ENCODE results near the gene PLPP3.

PLPP3 gene

GRCh38 chr1:56526571-56527174, 52.7 kb downstream of the PLPP3 start:
- no peak for DNase-seq (ENCODE audit: extremely low read depth in 1 of 2, low read depth in 1 of 2)

DNA sequence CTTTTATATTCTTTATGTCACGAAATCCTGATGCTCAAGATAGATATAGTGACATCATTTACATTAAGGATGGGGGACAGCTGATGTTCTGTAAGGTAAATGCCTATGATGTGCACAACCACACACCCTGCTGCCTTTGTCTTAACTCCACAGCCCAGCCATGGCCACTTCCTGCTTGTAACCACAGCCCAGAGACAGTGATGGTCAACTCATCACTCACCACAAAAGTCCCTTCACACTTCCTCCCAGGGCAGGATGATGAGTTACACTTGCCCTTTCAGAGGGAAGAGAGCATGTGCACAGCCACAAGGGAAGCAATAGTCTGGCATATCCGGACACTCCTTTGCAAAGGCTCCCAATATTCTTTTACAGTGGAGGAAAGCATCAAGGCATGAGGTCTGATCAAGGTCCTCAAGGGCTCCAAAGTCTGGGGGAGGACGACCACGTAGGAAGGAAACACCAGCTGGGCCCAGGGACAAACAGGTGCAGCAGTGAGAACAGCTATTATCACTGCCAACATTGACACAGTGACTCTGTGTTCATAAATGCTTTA, 53.8 kb downstream of the PLPP3 start:
- no peak for DNase-seq (ENCODE audit: extremely low read depth in 1 of 2, low read depth in 1 of 2)

DNA sequence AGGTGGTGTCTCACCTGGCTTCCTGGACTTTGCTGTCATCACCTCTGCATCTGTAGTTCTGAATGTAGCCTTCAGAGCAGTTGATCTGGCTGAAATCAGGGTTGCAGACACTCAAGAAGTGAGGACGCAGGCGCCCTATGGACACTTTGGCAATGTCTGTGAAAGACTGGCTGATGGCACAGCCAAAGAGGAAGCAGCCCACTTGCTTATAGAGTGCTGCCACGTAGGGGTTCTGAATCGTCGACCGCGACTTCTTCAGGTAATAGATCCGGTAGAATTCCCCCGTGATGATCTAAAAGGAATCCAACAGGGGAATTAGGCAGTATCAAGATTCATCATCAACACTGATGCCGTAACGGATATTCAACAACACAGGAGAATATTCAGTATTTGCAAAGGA, 55.1 kb downstream of the PLPP3 start:
- DNase-seq (ENCODE audit: extremely low read depth in 1 of 2, low read depth in 1 of 2) = no peak

DNA sequence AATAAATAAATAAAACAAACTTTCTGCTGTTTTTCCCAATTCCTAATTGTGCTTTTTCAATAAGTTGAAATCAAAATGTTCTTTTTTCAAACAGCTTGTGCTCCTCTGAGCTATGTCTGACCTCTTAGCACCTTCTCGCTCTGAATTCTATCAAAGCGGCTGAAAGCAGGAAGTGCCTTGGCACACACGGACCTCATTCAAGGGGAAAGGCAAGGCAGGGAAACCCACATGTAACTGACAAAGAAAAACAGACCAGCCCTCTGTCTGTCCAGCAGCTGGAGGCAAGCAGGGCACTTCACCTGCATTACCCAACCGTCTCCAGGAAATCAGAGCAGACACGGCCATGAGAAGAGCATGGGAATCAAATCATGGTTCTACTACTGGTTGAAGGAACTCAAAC, 56.7 kb downstream of the PLPP3 start:
- no peak for DNase-seq (ENCODE audit: extremely low read depth in 1 of 2, low read depth in 1 of 2)

DNA sequence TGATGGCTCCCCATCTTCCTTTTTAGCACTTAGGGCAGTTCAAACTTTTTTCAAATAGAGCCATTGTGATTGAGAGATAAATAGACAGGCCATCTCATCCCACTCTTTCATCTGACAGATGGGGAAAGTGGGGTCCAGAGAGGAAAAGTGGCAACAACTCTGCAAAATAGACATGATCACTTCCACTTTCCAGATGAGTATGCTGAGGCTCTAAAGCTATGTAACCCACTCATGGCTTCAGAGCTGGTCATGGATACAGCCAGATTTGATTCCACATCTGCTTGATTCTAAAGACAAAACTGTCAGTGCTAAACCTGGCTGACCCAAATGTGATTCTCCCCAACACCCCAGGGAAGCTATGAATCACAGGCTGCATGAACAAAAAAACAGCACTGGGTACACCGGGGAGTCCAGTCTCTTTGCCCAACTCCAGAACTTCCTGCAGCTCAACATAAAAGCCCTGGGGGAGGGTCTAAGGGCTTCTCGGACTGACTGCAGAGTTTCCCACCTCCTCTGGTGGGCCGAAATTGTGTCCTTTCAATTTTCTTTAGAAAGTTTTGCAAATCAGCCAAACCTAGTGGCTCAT, 59.3 kb downstream of the PLPP3 start:
- no peak for DNase-seq (ENCODE audit: extremely low read depth in 1 of 2, low read depth in 1 of 2)

DNA sequence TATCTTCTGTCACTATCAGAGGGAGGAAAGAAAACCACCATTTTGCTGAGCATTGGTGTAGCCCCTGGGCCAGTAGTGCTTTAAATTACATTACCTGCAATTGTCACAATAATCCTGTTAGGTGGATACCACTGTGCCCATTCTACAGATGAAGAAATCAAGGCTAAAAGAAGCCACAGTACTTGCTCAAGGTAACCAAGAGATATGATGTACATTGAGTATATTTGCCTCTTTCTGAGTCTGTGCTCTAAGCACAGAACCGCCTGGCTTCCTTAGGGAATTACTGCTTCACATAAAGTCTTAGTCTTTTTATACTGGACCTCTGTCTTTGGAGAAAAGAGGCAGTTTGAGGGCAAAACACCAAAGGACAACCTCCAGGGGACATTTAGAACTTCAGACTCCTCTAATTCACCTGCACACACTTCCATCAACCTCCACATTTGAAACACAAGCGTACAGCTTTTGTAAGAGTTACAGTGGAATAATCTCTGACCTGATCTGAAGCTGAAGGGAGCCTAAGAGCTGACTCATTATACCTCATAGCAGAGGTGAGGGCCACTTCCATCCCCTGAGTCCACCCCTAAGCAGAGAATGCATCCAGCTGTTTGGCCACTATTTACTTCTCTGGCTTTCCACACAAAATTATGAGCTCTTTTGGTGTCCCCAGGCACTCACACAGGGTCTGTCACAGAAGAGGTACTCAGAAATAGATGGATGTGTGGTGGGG, 61.8 kb downstream of the PLPP3 start:
- DNase-seq (ENCODE audit: extremely low read depth in 1 of 2, low read depth in 1 of 2) = no peak

DNA sequence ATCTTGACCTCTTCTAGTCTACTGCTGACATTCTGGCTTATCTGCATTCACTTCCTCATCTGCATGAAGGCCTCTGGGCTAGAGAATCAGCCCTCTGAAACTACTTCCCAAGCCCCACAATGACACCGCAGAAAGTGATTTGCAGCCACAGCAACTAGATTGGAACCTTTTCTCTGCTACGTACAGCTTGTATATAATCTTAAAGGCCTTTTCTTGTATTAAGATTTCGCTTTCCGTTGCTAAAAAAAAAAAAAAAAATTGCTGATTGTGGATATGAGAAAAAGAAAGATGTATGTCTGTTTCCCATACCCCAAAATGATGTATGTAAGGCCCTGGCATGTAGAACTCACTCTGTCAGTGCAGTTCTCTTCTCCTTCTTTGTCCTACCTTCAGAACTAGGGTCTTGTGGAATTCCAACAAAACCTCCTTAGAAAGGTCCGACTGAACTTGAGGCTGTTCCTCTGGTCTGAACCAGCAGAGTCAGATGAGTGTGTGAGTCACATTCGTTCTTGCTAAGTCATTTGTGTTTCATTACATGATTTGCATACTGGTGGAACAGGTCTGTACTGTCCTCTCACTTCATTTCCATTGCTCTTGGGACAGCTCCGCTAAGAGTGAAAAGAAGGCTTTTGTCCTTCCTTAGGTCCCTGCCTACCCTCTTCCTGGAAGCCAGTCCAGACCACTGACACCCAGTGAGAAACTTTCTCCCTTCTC, 62.7 kb downstream of the PLPP3 start:
- no peak for DNase-seq (ENCODE audit: extremely low read depth in 1 of 2, low read depth in 1 of 2)

DNA sequence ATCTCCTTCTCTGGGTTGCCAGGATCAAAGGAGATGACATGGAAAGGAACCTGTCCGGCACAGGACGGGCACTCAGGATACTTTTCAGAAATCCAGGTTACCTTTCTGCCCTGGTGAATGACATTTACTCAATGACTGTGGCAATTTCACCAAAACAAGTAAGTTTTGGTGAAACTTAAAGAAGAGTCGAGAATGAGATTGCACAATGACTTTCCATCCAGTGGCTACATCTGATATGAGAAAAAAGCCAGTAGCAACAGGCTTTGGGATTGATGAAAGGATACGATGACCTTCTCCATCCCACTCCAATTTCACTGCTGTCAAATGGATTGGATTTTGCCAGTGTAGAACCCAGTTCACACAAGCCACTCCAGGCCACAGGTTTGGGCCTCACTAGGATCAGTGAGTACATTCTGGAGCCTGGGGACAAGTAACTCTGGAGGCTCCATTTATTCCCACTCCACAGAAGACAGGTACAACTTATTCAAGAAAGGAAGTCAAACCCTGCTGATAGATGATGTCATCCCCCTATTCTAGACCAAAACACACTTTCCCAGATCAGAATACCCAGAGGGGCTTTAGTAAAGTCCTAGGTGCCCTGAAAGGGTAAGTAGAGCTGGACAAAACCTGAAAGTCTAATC, 63.3 kb downstream of the PLPP3 start:
- DNase-seq (ENCODE audit: extremely low read depth in 1 of 2, low read depth in 1 of 2) = no peak

DNA sequence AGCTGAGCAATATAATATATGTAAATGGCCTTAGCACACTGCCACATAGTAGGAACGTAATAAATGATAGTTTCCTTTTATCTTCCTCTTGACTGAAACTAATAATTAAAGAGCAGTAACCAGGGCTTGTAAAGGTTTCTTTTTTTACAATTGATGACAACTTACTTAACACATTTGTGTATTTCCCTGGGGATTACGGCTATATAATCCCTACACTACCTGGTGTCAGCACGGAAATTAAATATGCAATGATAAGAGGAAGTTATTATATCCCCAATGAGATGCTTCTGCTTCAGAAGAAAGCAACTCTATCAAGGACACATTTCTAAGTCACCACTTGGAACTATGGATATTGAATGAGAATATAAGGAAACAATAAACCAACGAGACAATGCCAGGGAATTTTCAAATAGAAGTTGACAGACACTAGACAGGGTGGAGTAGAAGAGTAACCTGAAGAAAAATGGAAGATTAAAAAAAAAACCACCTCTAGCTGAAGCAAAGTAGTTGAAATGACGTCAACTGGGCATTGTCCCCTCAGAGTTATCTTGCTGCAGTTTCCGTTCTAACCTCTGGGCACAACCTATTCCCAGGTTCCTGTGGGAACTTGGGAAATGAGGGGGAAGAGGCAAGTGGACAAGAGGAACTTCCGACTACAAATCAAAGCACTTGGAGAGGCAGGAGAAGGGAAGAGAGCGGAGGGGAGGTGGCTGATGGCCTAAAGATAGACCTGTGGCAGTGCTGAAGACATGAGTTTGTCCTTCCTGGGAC, 66.5 kb downstream of the PLPP3 start:
- DNase-seq (ENCODE audit: extremely low read depth in 1 of 2, low read depth in 1 of 2) = no peak

GRCh38 chr1:56511766-56512165, 67.6 kb downstream of the PLPP3 start:
- no peak for DNase-seq (ENCODE audit: extremely low read depth in 1 of 2, low read depth in 1 of 2)

DNA sequence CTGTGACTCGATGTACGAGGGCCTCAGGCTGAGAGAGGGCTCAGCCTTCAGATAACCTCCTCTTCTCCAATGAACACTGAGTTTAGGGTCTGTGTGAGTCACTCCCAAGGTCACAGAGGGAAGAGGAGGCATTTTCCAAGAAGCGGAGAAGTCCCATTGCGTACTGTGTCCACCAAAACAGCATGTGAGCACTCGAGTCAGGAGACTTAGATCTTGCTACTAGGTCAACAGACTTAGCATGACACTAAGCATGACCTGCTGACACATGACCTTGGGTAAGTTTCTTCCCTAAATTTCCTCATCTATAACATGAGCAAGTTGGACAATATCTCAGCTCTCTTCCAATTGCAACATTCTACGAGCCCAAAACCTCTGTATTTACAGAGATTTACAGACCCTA, 68.0 kb downstream of the PLPP3 start:
- DNase-seq (ENCODE audit: extremely low read depth in 1 of 2, low read depth in 1 of 2) = no peak

DNA sequence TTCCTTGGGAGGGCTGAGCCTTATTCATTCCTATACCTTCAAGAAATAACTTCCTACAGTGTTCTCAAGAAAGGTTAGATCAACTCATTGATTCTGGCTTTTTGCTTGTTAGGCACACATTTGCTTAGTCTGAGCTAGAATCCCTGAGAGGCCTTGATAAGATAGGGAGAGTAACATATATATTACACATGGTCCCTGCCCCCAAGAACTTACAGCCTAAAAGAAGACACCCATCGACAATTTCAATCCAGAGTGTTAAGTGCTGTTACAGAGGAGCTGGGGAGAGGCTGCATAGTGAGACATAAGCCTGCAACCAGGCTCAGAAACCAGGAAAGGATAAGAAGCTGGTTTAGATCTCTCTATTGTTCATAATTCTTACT, 68.7 kb downstream of the PLPP3 start:
- no peak for DNase-seq (ENCODE audit: extremely low read depth in 1 of 2, low read depth in 1 of 2)

- DNase-seq (ENCODE audit: extremely low read depth in 1 of 2, low read depth in 1 of 2) = no peak
These were observed 69.4 kb downstream of the PLPP3 start for GRCh38 chr1:56509713-56510641.

DNA sequence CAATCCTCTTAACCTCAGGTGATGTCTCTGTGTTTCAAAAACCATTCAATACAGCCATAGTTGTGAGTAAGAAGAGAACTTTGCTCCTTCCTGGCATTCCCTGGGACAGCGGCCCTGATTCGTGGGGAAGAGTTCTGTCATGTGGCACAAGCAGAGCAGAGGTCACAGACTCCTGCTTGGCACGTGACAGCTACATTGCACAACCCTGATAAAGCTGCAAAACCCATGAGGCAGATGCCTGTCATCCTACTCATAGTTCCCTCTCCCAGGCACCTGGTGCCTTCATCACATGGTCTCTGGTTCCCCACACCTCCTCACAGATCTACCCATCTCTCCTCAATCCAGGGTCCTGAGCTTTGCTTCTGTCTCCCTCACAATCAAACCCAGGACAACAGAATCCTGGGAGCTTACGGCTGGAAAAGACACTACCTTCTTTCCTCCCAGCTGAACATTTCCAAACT, 70.8 kb downstream of the PLPP3 start:
- no peak for DNase-seq (ENCODE audit: extremely low read depth in 1 of 2, low read depth in 1 of 2)

DNA sequence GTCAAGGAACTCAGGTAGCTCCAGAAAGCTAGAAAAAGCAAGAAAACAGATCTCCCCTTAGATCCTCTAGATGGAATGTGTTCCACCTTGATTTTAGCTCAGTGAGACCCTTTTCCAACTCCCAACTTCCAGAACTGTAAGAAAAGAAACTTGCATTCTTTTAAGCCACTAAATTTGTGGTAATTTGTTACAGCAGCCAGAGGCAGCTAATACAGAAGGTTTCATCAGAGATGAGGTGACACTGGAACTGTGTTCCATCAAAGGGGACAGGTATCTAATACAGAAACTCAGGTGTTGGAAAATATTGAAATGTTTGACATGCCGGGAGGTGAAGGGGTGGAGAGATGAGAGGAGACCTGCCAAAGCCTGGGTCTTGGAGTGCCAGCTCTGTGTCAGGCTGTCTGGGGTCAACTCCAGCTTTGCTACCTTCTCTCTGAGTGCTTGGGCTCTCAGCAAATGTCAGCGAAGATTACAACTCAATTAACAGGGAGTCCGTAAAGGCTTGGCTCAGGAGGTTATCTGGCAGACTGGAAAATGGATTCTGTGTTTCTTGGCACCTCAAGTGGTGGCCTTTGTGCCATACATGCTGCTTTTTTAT, 71.3 kb downstream of the PLPP3 start:
- no peak for DNase-seq (ENCODE audit: extremely low read depth in 1 of 2, low read depth in 1 of 2)

- DNase-seq (ENCODE audit: extremely low read depth in 1 of 2, low read depth in 1 of 2) = no peak
These were observed 72.3 kb downstream of the PLPP3 start for GRCh38 chr1:56506951-56507491.

DNA sequence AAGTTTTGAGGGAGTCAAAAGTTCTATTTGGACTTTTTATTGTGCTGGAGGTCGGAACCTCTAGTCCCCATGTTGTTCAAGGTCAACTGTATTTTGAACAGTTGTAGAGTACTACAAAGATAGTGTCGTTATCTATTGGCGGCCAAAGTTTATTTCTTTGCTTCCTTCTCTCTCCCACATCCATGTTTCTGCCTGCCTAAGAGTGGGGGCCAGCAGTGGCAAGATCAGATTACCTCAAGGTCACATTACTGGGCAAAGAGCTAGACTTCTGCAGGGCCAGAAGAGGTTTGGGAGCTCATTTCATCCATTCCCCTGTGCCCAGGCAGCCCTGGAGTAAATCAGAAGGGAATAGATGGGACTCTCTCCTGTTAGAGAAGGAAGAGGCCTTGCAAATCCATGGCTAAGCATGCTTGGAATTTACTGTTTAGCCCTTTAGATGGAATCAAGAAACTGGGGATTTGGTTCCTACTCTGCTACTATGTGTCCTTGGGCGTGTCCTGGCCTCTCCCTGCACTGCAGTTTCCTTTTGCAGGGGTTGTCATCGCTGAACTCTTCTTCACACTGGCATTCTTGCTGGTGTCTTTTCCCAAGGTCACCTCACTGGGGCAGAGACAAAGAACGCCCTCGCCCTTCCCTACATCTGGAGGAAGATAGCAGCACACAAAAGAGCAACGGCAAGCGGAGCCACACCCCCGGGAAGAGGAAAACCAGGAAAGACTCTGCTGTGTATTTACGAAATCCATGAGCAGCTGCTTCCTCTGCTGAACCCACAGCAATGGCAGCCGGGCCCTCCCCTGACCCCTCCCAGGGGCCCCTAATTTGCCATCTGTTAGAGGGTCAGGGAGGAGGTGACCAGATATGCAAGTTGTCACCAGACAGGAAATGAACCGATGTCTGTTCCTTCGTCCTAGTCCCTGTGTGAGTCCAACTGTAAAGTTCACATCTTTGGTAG, 73.3 kb downstream of the PLPP3 start:
- DNase-seq (ENCODE audit: extremely low read depth in 1 of 2, low read depth in 1 of 2) = no peak
